GM21529 (cell line): ENCODE results near the gene DGCR6.
"Not testable (repeated sequence)": the region's sequence is repeated elsewhere in the genome, so short reads cannot be mapped to it uniquely, and the experiment has no call there.

Experiments
- ATAC-seq: cut with Tn5 transposase; IDR thresholded peaks from one replicate; pipeline ENCODE4 v1.9.1; 2021; ENCODE audit not compliant: unreplicated experiment

The DGCR6 gene

GRCh38 chr22:18929459-18929858 lies 23.3 kb downstream of the DGCR6 start:
- no peak for ATAC-seq

- no peak for ATAC-seq
Measured at GRCh38 chr22:18931905-18932652, 26.0 kb downstream of the DGCR6 start.

GRCh38 chr22:18933914-18934313 lies 27.8 kb downstream of the DGCR6 start:
- ATAC-seq = no peak

GRCh38 chr22:18934688-18935087 lies 28.6 kb downstream of the DGCR6 start:
- not testable (repeated sequence) for ATAC-seq

- ATAC-seq = no peak
Measured at GRCh38 chr22:18935889-18936529, 29.9 kb downstream of the DGCR6 start, which contains the start of gene PRODH. PRODH (minus strand) TSS chr22:18936293; CDS start chr22:18936287, 6 bp downstream.

GRCh38 chr22:18938691-18939090 lies 32.6 kb downstream of the DGCR6 start:
- not testable (repeated sequence) for ATAC-seq

GRCh38 chr22:18947105-18947504 lies 41.0 kb downstream of the DGCR6 start:
- ATAC-seq = not testable (repeated sequence)

GRCh38 chr22:18947905-18948304 lies 41.8 kb downstream of the DGCR6 start:
- ATAC-seq = no peak

GRCh38 chr22:18950141-18950540 lies 44.0 kb downstream of the DGCR6 start:
- no peak for ATAC-seq

GRCh38 chr22:18952022-18952421 lies 45.9 kb downstream of the DGCR6 start:
- ATAC-seq = no peak

GRCh38 chr22:18953128-18953527 lies 47.0 kb downstream of the DGCR6 start:
- not testable (repeated sequence) for ATAC-seq

GRCh38 chr22:18954303-18954989 lies 48.3 kb downstream of the DGCR6 start:
- not testable (repeated sequence) for ATAC-seq

GRCh38 chr22:18954990-18955571 lies 49.0 kb downstream of the DGCR6 start:
- ATAC-seq = no peak

- no peak for ATAC-seq
Measured at GRCh38 chr22:18955696-18956095, 49.6 kb downstream of the DGCR6 start.

- ATAC-seq = not testable (repeated sequence)
Measured at GRCh38 chr22:18956121-18956895, 50.2 kb downstream of the DGCR6 start.

- ATAC-seq = not testable (repeated sequence)
Measured at GRCh38 chr22:18956956-18957355, 50.8 kb downstream of the DGCR6 start.

GRCh38 chr22:18957621-18958320 lies 51.7 kb downstream of the DGCR6 start:
- not testable (repeated sequence) for ATAC-seq

GRCh38 chr22:18958321-18958705 lies 52.2 kb downstream of the DGCR6 start:
- not testable (repeated sequence) for ATAC-seq

- ATAC-seq = not testable (repeated sequence)
Measured at GRCh38 chr22:18958738-18959137, 52.6 kb downstream of the DGCR6 start.

GRCh38 chr22:18959266-18959665 lies 53.1 kb downstream of the DGCR6 start:
- ATAC-seq = not testable (repeated sequence)
